ENCODE measurements around the gene NCKAP5. TPM values are rescaled to one million over a fixed set of nuclear protein-coding genes. Genes with fewer than 3 reads are reported as not detected.
A peak's percentile ranks its signal among the peaks of the same experiment; 100 is the strongest.

Gene NCKAP5
- total and polyA plus RNA-seq, 2 experiments from 2014 or later = 0.65 to 0.86 TPM

DNA sequence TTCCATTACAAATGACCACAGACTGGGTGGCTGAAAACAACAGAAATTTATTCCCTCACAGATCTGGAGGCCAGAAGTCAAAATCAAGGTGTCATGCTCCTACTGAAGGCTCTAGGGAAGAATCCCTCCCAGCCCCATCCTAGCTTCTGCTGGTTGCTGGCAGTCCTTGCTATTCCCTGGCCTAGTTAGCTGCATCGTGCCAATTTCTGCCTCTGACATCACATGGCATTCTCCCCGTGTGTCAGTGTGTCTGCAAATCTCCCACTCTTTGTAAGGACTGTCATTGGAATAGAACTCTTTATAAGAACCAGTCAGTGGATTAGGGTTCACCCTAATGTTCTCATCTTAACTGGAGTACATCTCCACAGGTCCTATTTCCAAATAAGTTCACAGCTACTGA is 30.5 kb upstream of the NCKAP5 start:
- TF ChIP-seq EZH2 (IDR thresholded peaks at IDR 0.05; ENCODE audit: insufficient read depth, poor library complexity, severe bottlenecking) (no peak), EZH2phosphoT487 (IDR thresholded peaks at IDR 0.05; ENCODE audit: insufficient read depth, low read depth) (no peak)
- in situ Hi-C loops (cut with MboI) = no loop called here
- Histone ChIP-seq H3K27ac (no peak overlapping the region), H3K9ac (no peak overlapping the region), H3K27me3 (replicated peaks; ENCODE audit: insufficient read depth) (no peaks in the 10 kb centered on the region; the same call in 1 of the 2 replicates), H3K4me1 (ENCODE audit: insufficient read depth) (peaks cover 9% of the 10 kb centered on the region), H2AFZ (no peak overlapping the region), H3K79me2 (ENCODE audit: insufficient read depth) (no peaks in the 10 kb centered on the region), H3K4me2 (ENCODE audit: unreplicated experiment) (no peak overlapping the region), H3K9me3 (ENCODE audit: low read depth) (no peaks in the 10 kb centered on the region), H3K4me3 (no peak overlapping the region), H3K36me3 (ENCODE audit: low read depth) (no peaks in the 10 kb centered on the region), H3K9me2 (ENCODE audit: insufficient read depth) (no peaks in the 10 kb centered on the region), H4K20me1 (ENCODE audit: insufficient read depth) (no peaks in the 10 kb centered on the region), H3F3A (ENCODE audit: insufficient read depth) (peaks cover 6% of the 10 kb centered on the region; the same call in 1 of the 2 replicates)
- 16 to 19% methylated on average over 2 of the region's 2 CpGs for WGBS, 2 experiments (ENCODE audit: low coverage in 1 of 2, low lambda C conversion rate in 2 of 2, missing lambda C conversion rate in 2 of 2)
- DNase-seq = no peak

DNA sequence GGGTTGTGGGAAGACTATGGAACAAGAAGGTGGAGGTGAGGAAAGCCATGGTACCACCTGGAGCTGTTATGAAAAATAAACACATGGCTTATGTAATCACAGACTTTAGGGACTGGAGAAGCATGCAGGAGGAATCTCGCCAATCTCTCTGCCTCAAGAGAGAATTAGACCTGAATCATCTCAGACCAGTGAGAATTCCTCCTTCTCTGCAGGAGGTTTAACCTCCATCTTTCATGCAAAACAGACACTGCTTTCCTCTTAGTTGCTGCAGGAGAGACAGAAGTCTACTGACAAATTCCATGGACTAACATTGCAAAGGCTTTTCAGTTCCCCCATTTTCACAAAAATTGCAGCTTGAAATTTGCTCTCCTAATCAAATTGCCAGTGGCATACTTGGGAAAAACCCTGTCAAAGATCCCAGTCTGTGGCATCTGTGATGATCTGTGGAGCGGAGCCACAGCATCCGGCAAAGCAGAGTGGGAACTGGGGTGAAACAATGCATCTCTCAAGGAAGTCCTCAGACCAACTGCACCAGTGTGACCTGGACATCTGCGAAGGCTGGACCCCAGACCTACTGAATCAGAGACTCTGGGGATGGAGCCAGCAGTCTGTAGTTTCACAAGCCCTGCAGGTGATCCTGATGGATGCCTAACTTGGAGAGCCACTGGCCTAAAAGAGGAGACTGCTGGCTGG is 28.6 kb upstream of the NCKAP5 start:
- H3K9me2 ChIP-seq (ENCODE audit: insufficient read depth) = no peaks in the 10 kb centered on the region
- in situ Hi-C loops (cut with MboI) = no loop called here
- no peak for TF ChIP-seq EZH2phosphoT487 (IDR thresholded peaks at IDR 0.05; ENCODE audit: insufficient read depth, low read depth)
- TF ChIP-seq EZH2 (IDR thresholded peaks at IDR 0.05; ENCODE audit: insufficient read depth, poor library complexity, severe bottlenecking) = no peak

DNA sequence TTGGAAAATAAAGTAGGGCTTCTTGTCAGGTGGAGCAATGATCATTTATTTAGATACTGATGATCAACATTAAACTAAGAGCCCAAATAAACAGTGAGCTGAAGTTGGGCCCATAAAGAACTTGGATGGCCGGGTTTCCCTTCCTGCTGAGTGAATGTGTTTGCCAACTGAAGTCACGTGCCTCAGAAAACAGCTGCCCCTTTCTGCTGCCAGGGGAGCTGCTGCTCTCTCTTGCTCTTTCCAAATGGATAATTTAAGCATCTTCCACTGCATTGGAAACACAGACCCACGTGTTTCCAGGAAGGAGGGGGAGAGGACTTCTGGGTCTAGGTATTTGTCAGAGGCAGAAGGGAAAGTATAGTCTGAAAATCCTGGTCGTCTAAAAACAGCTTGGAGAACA is 22.9 kb upstream of the NCKAP5 start:
- no peaks in the 10 kb centered on the region for H3K79me2 ChIP-seq (ENCODE audit: insufficient read depth)

More for the DNA sequence above, 28.6 kb upstream of the NCKAP5 start:
- WGBS, 2 experiments (ENCODE audit: low coverage in 1 of 2, low lambda C conversion rate in 2 of 2, missing lambda C conversion rate in 2 of 2) = 71 to 72% methylated on average over 4 of the region's 4 CpGs
- DNase-seq = peak; percentile 8
- Histone ChIP-seq H2AFZ (no peak overlapping the region), H4K20me1 (ENCODE audit: insufficient read depth) (no peaks in the 10 kb centered on the region), H3K27me3 (replicated peaks; ENCODE audit: insufficient read depth) (no peaks in the 10 kb centered on the region; the same call in 1 of the 2 replicates), H3K4me2 (ENCODE audit: unreplicated experiment) (no peak overlapping the region), H3K36me3 (ENCODE audit: low read depth) (no peaks in the 10 kb centered on the region), H3K4me1 (ENCODE audit: insufficient read depth) (peaks cover under 1% of the 10 kb centered on the region; the same call in 1 of the 2 replicates), H3F3A (ENCODE audit: insufficient read depth) (no peaks in the 10 kb centered on the region), H3K9me3 (ENCODE audit: low read depth) (no peaks in the 10 kb centered on the region), H3K4me3 (no peak overlapping the region), H3K9ac (no peak overlapping the region), H3K79me2 (ENCODE audit: insufficient read depth) (no peaks in the 10 kb centered on the region), H3K27ac (no peak overlapping the region)

DNA sequence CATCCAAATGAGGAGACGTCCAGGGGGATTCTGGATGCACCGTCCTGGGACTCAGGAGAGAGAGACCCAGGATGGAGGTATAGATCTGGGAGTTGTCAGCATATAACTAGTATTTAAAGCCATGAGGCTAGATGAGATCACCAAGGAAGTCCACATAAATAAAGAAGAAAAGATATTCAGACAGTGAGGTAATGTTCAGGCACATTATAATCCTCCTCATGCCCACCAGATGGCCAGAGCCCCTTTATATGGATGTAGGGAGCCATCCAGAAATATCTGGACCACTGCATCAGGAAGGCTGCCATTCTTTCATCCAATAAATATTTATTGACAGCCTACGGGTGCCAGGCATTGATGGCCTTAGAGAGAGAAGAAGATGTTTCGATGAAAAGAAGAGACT is 21.2 kb upstream of the NCKAP5 start:
- Histone ChIP-seq H3K27ac (no peak overlapping the region), H3K4me1 (ENCODE audit: insufficient read depth) (0 out of 2 replicates have a peak, but pooled peaks cover 16% of the 10 kb centered on the region), H3F3A (ENCODE audit: insufficient read depth) (no peaks in the 10 kb centered on the region), H2AFZ (no peak overlapping the region), H3K4me3 (no peak overlapping the region), H3K4me2 (ENCODE audit: unreplicated experiment) (no peak overlapping the region), H3K36me3 (ENCODE audit: low read depth) (no peaks in the 10 kb centered on the region), H3K9me2 (ENCODE audit: insufficient read depth) (no peaks in the 10 kb centered on the region), H4K20me1 (ENCODE audit: insufficient read depth) (no peaks in the 10 kb centered on the region), H3K79me2 (ENCODE audit: insufficient read depth) (no peaks in the 10 kb centered on the region), H3K9me3 (ENCODE audit: low read depth) (no peaks in the 10 kb centered on the region), H3K9ac (no peak overlapping the region), H3K27me3 (replicated peaks; ENCODE audit: insufficient read depth) (no peaks in the 10 kb centered on the region)
- in situ Hi-C loops (cut with MboI) = no loop called here
- no peak for DNase-seq
- TF ChIP-seq EZH2 (IDR thresholded peaks at IDR 0.05; ENCODE audit: insufficient read depth, poor library complexity, severe bottlenecking) = no peak
- TF ChIP-seq EZH2phosphoT487 (IDR thresholded peaks at IDR 0.05; ENCODE audit: insufficient read depth, low read depth) = no peak
- 46 to 47% methylated on average over 4 of the region's 4 CpGs for WGBS, 2 experiments (ENCODE audit: low coverage in 1 of 2, low lambda C conversion rate in 2 of 2, missing lambda C conversion rate in 2 of 2)

More for the DNA sequence above, 22.9 kb upstream of the NCKAP5 start:
- TF ChIP-seq EZH2 (IDR thresholded peaks at IDR 0.05; ENCODE audit: insufficient read depth, poor library complexity, severe bottlenecking) (no peak), EZH2phosphoT487 (IDR thresholded peaks at IDR 0.05; ENCODE audit: insufficient read depth, low read depth) (no peak)
- in situ Hi-C loops (cut with MboI) = no loop called here
- Histone ChIP-seq H3F3A (ENCODE audit: insufficient read depth) (no peaks in the 10 kb centered on the region), H3K36me3 (ENCODE audit: low read depth) (no peaks in the 10 kb centered on the region), H3K27ac (no peak overlapping the region), H2AFZ (no peak overlapping the region), H4K20me1 (ENCODE audit: insufficient read depth) (no peaks in the 10 kb centered on the region), H3K9me3 (ENCODE audit: low read depth) (no peaks in the 10 kb centered on the region), H3K4me1 (ENCODE audit: insufficient read depth) (0 out of 2 replicates have a peak, but pooled peaks cover 16% of the 10 kb centered on the region), H3K9ac (no peak overlapping the region), H3K4me2 (ENCODE audit: unreplicated experiment) (no peak overlapping the region), H3K9me2 (ENCODE audit: insufficient read depth) (no peaks in the 10 kb centered on the region), H3K27me3 (replicated peaks; ENCODE audit: insufficient read depth) (no peaks in the 10 kb centered on the region; the same call in 1 of the 2 replicates), H3K4me3 (no peak overlapping the region)
- 10 to 16% methylated on average over 4 of the region's 4 CpGs for WGBS, 2 experiments (ENCODE audit: low coverage in 1 of 2, low lambda C conversion rate in 2 of 2, missing lambda C conversion rate in 2 of 2)
- peak; percentile 30 for DNase-seq

All from GM23248 (cell line).